ENCODE results near the gene WDR53.
"Not testable (repeated sequence)": the region's sequence is repeated elsewhere in the genome, so short reads cannot be mapped to it uniquely, and the experiment has no call there.

WDR53 gene

DNA sequence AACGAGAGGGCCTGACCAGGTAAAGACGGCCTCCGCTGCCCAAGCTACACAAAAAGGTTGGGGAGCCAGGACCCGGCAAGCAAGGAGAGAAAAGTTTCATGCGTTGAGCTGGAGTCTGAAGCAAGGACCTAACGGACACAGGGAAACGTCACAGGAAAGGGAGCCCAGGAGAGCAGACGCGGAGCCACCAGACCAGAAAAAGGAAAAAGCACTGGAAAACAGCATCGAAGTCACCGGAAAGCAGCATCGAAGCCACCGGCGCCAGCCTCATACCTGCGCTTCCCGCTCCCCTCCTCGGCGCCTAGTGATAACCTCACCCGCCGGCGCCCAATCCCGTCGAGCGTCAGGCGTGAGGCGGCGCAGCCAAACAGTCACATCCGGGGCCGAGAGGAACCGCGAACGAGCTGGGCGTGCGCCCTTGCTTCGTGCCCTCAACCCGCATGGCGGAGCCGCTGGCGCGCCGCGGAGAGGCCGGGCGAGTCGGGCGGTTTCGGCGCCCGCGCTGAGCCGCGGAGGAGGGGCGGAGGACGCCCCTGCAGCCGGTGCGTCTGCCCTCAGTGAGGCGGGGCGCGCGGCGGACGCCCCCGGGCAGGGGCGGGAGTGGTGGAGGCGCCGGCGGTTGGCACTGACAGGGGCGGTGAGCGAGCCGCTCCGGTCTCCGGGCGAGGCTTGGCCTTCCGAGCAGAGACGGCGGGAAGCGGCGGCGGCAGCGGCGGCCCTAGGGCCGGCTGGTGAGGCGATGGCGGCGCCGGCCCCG is at the start of gene WDR53, which contains the start of gene FBXO45:
TSS of gene WDR53 (minus strand) at position 309 of the 757 bp plus-strand sequence. CDS start 7,079 bp downstream, outside the sequence.
TSS of gene FBXO45 (plus strand) at position 415 of the 757 bp plus-strand sequence. CDS start at position 740, 325 bp downstream.
- no peak for TF ChIP-seq CTCF (IDR thresholded peaks at IDR 0.05; ENCODE audit: low read depth, low read length, missing control alignments)
- in situ Hi-C loops (cut with HindIII; ENCODE audit: low sequenced_read_pairs) = no loop called here
- H3K4me3 ChIP-seq (ENCODE audit: low read depth, low read length) = peak within 1 kb of the TSS; percentile 99
- DNase-seq (ENCODE audit: low read depth) = peak; percentile 86

GRCh38 chr3:196617256-196617655 is 48.9 kb upstream of the WDR53 start:
- TF ChIP-seq CTCF (IDR thresholded peaks at IDR 0.05; ENCODE audit: low read depth, low read length, missing control alignments) = no peak
- in situ Hi-C loops (cut with HindIII; ENCODE audit: low sequenced_read_pairs) = no loop called here
- no peak for DNase-seq (ENCODE audit: low read depth)
- H3K4me3 ChIP-seq (ENCODE audit: low read depth, low read length) = no peak overlapping the region

- DNase-seq (ENCODE audit: low read depth); H3K4me3 ChIP-seq (ENCODE audit: low read depth, low read length); in situ Hi-C loops (cut with HindIII; ENCODE audit: low sequenced_read_pairs): not testable (repeated sequence)
Observed at GRCh38 chr3:196615234-196615633, 46.9 kb upstream of the WDR53 start.

DNA sequence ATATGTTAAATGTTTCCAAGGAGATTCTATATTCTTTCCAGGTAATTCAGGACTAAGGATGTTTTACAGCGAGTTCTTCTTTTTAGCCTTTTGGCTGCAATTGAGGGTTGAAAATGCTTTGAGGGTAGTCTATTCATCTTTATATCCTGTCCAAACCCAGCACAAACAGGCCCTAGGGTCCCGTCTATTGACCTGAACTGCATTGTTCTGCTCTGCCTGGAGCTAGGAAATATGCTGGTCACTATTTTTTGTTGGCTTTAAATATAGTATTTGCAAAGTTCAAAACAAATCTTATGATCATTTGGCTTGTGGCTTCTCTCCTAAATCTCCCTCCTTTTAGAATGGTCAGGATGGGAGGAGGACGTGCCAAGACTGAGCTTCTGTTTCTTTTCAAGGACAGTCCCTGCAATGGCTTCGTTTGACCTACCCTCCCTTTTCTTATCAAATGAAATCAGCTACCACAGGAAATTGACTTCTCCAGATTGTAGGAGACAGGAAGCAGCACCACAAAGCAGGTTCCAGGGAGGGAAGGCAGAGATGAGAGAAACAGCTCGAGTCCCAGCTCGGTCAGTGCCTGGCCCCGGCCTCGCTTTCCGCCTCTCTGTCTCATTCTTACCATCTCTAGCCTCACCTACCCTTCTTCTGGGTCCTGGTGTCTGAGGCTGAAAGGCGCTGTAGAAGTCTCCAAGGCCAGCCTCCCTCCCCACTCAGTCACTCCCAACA is 43.6 kb upstream of the WDR53 start:
- TF ChIP-seq CTCF (IDR thresholded peaks at IDR 0.05; ENCODE audit: low read depth, low read length, missing control alignments) = no peak
- in situ Hi-C loops (cut with HindIII; ENCODE audit: low sequenced_read_pairs) = no loop called here
- DNase-seq (ENCODE audit: low read depth) = no peak
- no peak overlapping the region for H3K4me3 ChIP-seq (ENCODE audit: low read depth, low read length)

- no peak for TF ChIP-seq CTCF (IDR thresholded peaks at IDR 0.05; ENCODE audit: low read depth, low read length, missing control alignments)
- no peak for DNase-seq (ENCODE audit: low read depth)
- in situ Hi-C loops (cut with HindIII; ENCODE audit: low sequenced_read_pairs) = loop anchor here (5.0 kb wide), 1 partner anchor 77 kb away; no protein-coding TSS in a partner anchor
- no peak overlapping the region for H3K4me3 ChIP-seq (ENCODE audit: low read depth, low read length)
Observed at GRCh38 chr3:196609805-196610515, 41.6 kb upstream of the WDR53 start.

DNA sequence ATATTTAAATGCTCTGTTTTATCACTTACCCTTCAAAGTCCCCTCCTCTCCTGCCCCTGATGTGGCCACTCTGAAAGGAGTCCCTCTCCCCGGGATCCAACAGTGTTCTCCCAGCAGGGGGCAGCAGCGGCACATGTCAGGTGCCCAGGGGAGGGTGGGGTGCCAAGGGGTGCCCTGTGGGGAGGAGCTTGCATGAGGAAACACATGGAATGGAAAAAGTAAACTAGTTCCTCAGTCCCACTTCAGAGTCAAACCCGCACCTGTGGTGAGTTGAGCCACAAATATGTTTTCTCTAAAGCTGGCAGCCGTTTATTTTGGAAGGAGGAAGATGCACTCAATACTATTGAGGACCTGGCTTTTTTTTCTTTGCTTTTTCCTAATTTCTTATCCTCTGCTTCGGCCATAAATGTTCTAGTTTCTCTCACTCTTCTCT is 41.0 kb upstream of the WDR53 start:
- TF ChIP-seq CTCF (IDR thresholded peaks at IDR 0.05; ENCODE audit: low read depth, low read length, missing control alignments) = peak; percentile 77

More for the DNA sequence above, 41.0 kb upstream of the WDR53 start:
- peak; percentile 51 for DNase-seq (ENCODE audit: low read depth)
- in situ Hi-C loops (cut with HindIII; ENCODE audit: low sequenced_read_pairs) = loop anchor here (5.0 kb wide), 1 partner anchor 78 kb away; no protein-coding TSS in a partner anchor
- H3K4me3 ChIP-seq (ENCODE audit: low read depth, low read length) = no peak overlapping the region

Measured in astrocyte of the cerebellum (primary cell).